Ishikawa (cell line): ENCODE results near the gene ADRA2A.

Experiments
- CREB1 ChIP-seq: IDR thresholded peaks from 2 replicates; pipeline ENCODE4 v1.6.1; 2012; ENCODE audit warnings: low read depth
- EGR1 ChIP-seq: IDR thresholded peaks from 2 replicates; pipeline ENCODE4 v1.6.1; 2012
- EP300 ChIP-seq: IDR thresholded peaks from 2 replicates; pipeline ENCODE4 v1.6.1; 2012; ENCODE audit warnings: borderline replicate concordance
- NFIC ChIP-seq: IDR thresholded peaks from 2 replicates; pipeline ENCODE4 v1.6.1; 2012
- RAD21 ChIP-seq: IDR thresholded peaks from 2 replicates; pipeline ENCODE4 v1.6.1; 2012; ENCODE audit warnings: low read depth
- TAF1 ChIP-seq: IDR thresholded peaks from 2 replicates; pipeline ENCODE4 v1.6.1; 2012; ENCODE audit warnings: low read depth, mild to moderate bottlenecking
- YY1 ChIP-seq: IDR thresholded peaks from 2 replicates; pipeline ENCODE4 v1.6.1; 2012; ENCODE audit warnings: low read depth
- TF ChIP-seq, protein P1 (sequence below): IDR thresholded peaks from 2 replicates; pipeline ENCODE4 v1.6.1; 2012
- TF ChIP-seq, protein P2 (sequence below): IDR thresholded peaks from 2 replicates; pipeline ENCODE4 v1.6.1; 2012; ENCODE audit warnings: low read depth, mild to moderate bottlenecking

GRCh38 chr10:111098679-111099437, 22.0 kb downstream of the ADRA2A start:
- no peak for TF ChIP-seq TAF1
- 0 out of 2 replicates have a peak, but pooled peaks have one; percentile 3 for TF ChIP-seq RAD21
- TF ChIP-seq EP300 = no peak
- TF ChIP-seq EGR1 = no peak
- TF ChIP-seq, protein P1, sequence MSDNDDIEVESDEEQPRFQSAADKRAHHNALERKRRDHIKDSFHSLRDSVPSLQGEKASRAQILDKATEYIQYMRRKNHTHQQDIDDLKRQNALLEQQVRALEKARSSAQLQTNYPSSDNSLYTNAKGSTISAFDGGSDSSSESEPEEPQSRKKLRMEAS = no peak
- no peak for TF ChIP-seq NFIC
- no peak for TF ChIP-seq CREB1
- no peak for TF ChIP-seq YY1
- TF ChIP-seq, protein P2, sequence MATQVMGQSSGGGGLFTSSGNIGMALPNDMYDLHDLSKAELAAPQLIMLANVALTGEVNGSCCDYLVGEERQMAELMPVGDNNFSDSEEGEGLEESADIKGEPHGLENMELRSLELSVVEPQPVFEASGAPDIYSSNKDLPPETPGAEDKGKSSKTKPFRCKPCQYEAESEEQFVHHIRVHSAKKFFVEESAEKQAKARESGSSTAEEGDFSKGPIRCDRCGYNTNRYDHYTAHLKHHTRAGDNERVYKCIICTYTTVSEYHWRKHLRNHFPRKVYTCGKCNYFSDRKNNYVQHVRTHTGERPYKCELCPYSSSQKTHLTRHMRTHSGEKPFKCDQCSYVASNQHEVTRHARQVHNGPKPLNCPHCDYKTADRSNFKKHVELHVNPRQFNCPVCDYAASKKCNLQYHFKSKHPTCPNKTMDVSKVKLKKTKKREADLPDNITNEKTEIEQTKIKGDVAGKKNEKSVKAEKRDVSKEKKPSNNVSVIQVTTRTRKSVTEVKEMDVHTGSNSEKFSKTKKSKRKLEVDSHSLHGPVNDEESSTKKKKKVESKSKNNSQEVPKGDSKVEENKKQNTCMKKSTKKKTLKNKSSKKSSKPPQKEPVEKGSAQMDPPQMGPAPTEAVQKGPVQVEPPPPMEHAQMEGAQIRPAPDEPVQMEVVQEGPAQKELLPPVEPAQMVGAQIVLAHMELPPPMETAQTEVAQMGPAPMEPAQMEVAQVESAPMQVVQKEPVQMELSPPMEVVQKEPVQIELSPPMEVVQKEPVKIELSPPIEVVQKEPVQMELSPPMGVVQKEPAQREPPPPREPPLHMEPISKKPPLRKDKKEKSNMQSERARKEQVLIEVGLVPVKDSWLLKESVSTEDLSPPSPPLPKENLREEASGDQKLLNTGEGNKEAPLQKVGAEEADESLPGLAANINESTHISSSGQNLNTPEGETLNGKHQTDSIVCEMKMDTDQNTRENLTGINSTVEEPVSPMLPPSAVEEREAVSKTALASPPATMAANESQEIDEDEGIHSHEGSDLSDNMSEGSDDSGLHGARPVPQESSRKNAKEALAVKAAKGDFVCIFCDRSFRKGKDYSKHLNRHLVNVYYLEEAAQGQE = no peak
